Measurements from ENCODE around the gene CTU2. TPM values are rescaled to one million over a fixed set of nuclear protein-coding genes. Genes with fewer than 3 reads are reported as not detected.
A peak's percentile ranks its signal among the peaks of the same experiment; 100 is the strongest.

The CTU2 gene
- total RNA-seq, 1 experiment from 2014 or later, result 39.4 TPM

GRCh38 chr16:88697831-88698615 lies 8.3 kb upstream of the CTU2 start:
- CTCF ChIA-PET, result no interaction called here
- POLR2A ChIA-PET (ENCODE audit: unreplicated experiment), result no interaction called here
- no peaks in the 10 kb centered on the region for H3K9me3 ChIP-seq (ENCODE audit: low read length)
- no peaks in the 10 kb centered on the region for H3F3A ChIP-seq (ENCODE audit: low read length, unreplicated experiment)
- no peak overlapping the region for H3K4me2 ChIP-seq (ENCODE audit: low read length)
- H3K9me2 ChIP-seq (replicated peaks; ENCODE audit: low read length), result no peaks in the 10 kb centered on the region
- BruUV-seq (replicated peaks), result no TSS peak
- no peak overlapping the region for H3K27ac ChIP-seq (ENCODE audit: low read length)
- H2AFZ ChIP-seq (ENCODE audit: low read length), result no peak overlapping the region
- no peak overlapping the region for H3K9ac ChIP-seq (ENCODE audit: low read length)
- H4K20me1 ChIP-seq (ENCODE audit: low read length), result no peaks in the 10 kb centered on the region
- H3K4me1 ChIP-seq (ENCODE audit: insufficient read depth, low read length), result peaks cover 11% of the 10 kb centered on the region
- H3K36me3 ChIP-seq (ENCODE audit: low read depth, low read length), result no peaks in the 10 kb centered on the region
- intact Hi-C loops (cut with micrococcal nuclease), result no loop called here
- no peaks in the 10 kb centered on the region for H3K27me3 ChIP-seq (ENCODE audit: low read length)
- H3K4me3 ChIP-seq (ENCODE audit: low read length), result no peak overlapping the region
- TF ChIP-seq CTCF (conservative IDR thresholded peaks at IDR 0.05; ENCODE audit: low read depth, low read length) (peak; percentile 52), EZH2 (IDR thresholded peaks at IDR 0.05; ENCODE audit: low read length, unreplicated experiment) (no peak)
- DNase-seq, result no peak
- H3K79me2 ChIP-seq (ENCODE audit: low read length), result no peaks in the 10 kb centered on the region
- no peak for ATAC-seq

- H4K20me1 ChIP-seq (ENCODE audit: low read length), result no peaks in the 10 kb centered on the region
- ATAC-seq (no peak), DNase-seq (no peak)
- peaks cover 11% of the 10 kb centered on the region for H3K4me1 ChIP-seq (ENCODE audit: insufficient read depth, low read length)
- no peak for TF ChIP-seq CTCF (conservative IDR thresholded peaks at IDR 0.05; ENCODE audit: low read depth, low read length)
- no peak for TF ChIP-seq EZH2phosphoT487 (IDR thresholded peaks at IDR 0.05; ENCODE audit: borderline replicate concordance, low read length)
- no peak for TF ChIP-seq EZH2 (IDR thresholded peaks at IDR 0.05; ENCODE audit: low read length, unreplicated experiment)
- H3K9me3 ChIP-seq (ENCODE audit: low read length), result no peaks in the 10 kb centered on the region
- H3K27me3 ChIP-seq (ENCODE audit: low read length), result no peaks in the 10 kb centered on the region
- no peaks in the 10 kb centered on the region for H3K79me2 ChIP-seq (ENCODE audit: low read length)
- no peak overlapping the region for H2AFZ ChIP-seq (ENCODE audit: low read length)
- ChIA-PET CTCF (no interaction called here), POLR2A (ENCODE audit: unreplicated experiment) (no interaction called here)
- no peaks in the 10 kb centered on the region for H3K9me2 ChIP-seq (replicated peaks; ENCODE audit: low read length)
- no peak overlapping the region for H3K4me2 ChIP-seq (ENCODE audit: low read length)
- no peak overlapping the region for H3K9ac ChIP-seq (ENCODE audit: low read length)
- H3K36me3 ChIP-seq (ENCODE audit: low read depth, low read length), result no peaks in the 10 kb centered on the region
- H3K4me3 ChIP-seq (ENCODE audit: low read length), result no peak overlapping the region
- no peaks in the 10 kb centered on the region for H3F3A ChIP-seq (ENCODE audit: low read length, unreplicated experiment)
- no TSS peak for BruUV-seq (replicated peaks)
- no peak overlapping the region for H3K27ac ChIP-seq (ENCODE audit: low read length)
- intact Hi-C loops (cut with micrococcal nuclease), result no loop called here
These were observed 7.7 kb upstream of the CTU2 start for GRCh38 chr16:88698646-88699045.

- H3K79me2 ChIP-seq (ENCODE audit: low read length), result no peaks in the 10 kb centered on the region; the same call in 1 of the 2 replicates
- no peaks in the 10 kb centered on the region for H3K9me3 ChIP-seq (ENCODE audit: low read length)
- ATAC-seq (no peak), DNase-seq (no peak)
- H3K9ac ChIP-seq (ENCODE audit: low read length), result no peak overlapping the region
- peaks cover 11% of the 10 kb centered on the region for H3K4me1 ChIP-seq (ENCODE audit: insufficient read depth, low read length)
- H3K4me3 ChIP-seq (ENCODE audit: low read length), result no peak overlapping the region
- no peaks in the 10 kb centered on the region for H3F3A ChIP-seq (ENCODE audit: low read length, unreplicated experiment)
- ChIA-PET POLR2A (ENCODE audit: unreplicated experiment) (no interaction called here), CTCF (no interaction called here)
- H3K4me2 ChIP-seq (ENCODE audit: low read length), result no peak overlapping the region
- no peak overlapping the region for H2AFZ ChIP-seq (ENCODE audit: low read length)
- no TSS peak for BruUV-seq (replicated peaks)
- no peaks in the 10 kb centered on the region for H3K9me2 ChIP-seq (replicated peaks; ENCODE audit: low read length)
- TF ChIP-seq CTCF (conservative IDR thresholded peaks at IDR 0.05; ENCODE audit: low read depth, low read length) (no peak), EZH2 (IDR thresholded peaks at IDR 0.05; ENCODE audit: low read length, unreplicated experiment) (no peak), EZH2phosphoT487 (IDR thresholded peaks at IDR 0.05; ENCODE audit: borderline replicate concordance, low read length) (no peak)
- H3K36me3 ChIP-seq (ENCODE audit: low read depth, low read length), result no peaks in the 10 kb centered on the region
- H3K27ac ChIP-seq (ENCODE audit: low read length), result no peak overlapping the region
- no peaks in the 10 kb centered on the region for H3K27me3 ChIP-seq (ENCODE audit: low read length)
- intact Hi-C loops (cut with micrococcal nuclease), result no loop called here
- H4K20me1 ChIP-seq (ENCODE audit: low read length), result no peaks in the 10 kb centered on the region
These were observed 7.1 kb upstream of the CTU2 start for GRCh38 chr16:88699180-88699579.
